GM18951 (cell line): Measurements from ENCODE around the gene ELP2.

Experiments used
- POLR2A ChIP-seq: IDR thresholded peaks from 4 replicates; pipeline ENCODE4 v1.6.1; 2011; ENCODE audit warnings: mild to moderate bottlenecking; ENCODE audit not compliant: insufficient read length, insufficient read depth; ENCODE audit errors: extremely low read depth
- in situ Hi-C: fragments of 300-500 bp; cut with MboI; formaldehyde crosslinking; loops from one replicate; pipeline ENCODE4 v1.12.0; 2022; ENCODE audit warnings: low sequenced_read_pairs, mixed read lengths, inconsistent platforms; ENCODE audit not compliant: unreplicated experiment

The ELP2 gene

GRCh38 chr18:36212301-36213171, 82.8 kb downstream of the ELP2 start:
- in situ Hi-C loops, result no loop called here
- TF ChIP-seq POLR2A, result no peak

GRCh38 chr18:36214811-36215210, 85.1 kb downstream of the ELP2 start:
- TF ChIP-seq POLR2A, result no peak
- in situ Hi-C loops, result no loop called here

GRCh38 chr18:36215577-36215976, 85.9 kb downstream of the ELP2 start:
- TF ChIP-seq POLR2A, result no peak
- in situ Hi-C loops, result no loop called here

GRCh38 chr18:36217348-36217747, 87.6 kb downstream of the ELP2 start:
- in situ Hi-C loops, result no loop called here
- no peak for TF ChIP-seq POLR2A

- TF ChIP-seq POLR2A, result no peak
- in situ Hi-C loops, result no loop called here
These were observed 99.5 kb downstream of the ELP2 start for GRCh38 chr18:36229188-36229587.
